Neural progenitor cell (in vitro differentiated cells): ENCODE measurements around the gene INPP4B.

Source experiments
- EZH2phosphoT487 ChIP-seq: fragments of 200-600 bp; sonication (generic); IDR thresholded peaks from 2 replicates; pipeline ENCODE4 v1.6.1; 2017; ENCODE audit warnings: antibody characterized with exemption
- TF ChIP-seq, protein P1 (sequence below): fragments of 200-600 bp; sonication (generic); IDR thresholded peaks from 2 replicates; pipeline ENCODE4 v1.5.1; 2017; ENCODE audit warnings: antibody characterized with exemption, mild to moderate bottlenecking

DNA sequence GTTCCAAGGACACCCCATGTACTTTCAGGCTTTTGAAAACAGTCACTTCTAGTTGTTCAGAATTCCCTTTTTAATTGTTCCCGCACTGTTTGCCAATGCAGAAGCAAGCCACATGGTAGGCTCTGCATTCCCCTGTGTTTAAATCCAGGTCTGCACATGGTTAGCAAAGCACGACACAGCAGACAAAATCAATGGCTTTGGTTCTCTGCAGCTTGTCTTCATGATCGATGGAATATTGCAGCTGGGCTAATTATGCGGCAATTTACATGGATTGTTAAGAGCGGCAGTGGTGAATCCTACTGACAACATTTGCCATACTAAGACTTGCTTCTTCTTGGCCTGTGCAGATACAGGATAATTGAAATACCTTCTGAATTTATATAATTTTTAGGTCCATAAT lies 20.6 kb upstream of the INPP4B start:
- TF ChIP-seq, protein P1, sequence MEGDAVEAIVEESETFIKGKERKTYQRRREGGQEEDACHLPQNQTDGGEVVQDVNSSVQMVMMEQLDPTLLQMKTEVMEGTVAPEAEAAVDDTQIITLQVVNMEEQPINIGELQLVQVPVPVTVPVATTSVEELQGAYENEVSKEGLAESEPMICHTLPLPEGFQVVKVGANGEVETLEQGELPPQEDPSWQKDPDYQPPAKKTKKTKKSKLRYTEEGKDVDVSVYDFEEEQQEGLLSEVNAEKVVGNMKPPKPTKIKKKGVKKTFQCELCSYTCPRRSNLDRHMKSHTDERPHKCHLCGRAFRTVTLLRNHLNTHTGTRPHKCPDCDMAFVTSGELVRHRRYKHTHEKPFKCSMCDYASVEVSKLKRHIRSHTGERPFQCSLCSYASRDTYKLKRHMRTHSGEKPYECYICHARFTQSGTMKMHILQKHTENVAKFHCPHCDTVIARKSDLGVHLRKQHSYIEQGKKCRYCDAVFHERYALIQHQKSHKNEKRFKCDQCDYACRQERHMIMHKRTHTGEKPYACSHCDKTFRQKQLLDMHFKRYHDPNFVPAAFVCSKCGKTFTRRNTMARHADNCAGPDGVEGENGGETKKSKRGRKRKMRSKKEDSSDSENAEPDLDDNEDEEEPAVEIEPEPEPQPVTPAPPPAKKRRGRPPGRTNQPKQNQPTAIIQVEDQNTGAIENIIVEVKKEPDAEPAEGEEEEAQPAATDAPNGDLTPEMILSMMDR, result no peak
- no peak for TF ChIP-seq EZH2phosphoT487
